D721Med (cell line): Measurements from ENCODE around the gene CLEC20A.

Experiments used
- DNase-seq: peaks from one replicate; pipeline ENCODE4 v3.0.0; 2011; ENCODE audit warnings: low spot score; ENCODE audit not compliant: insufficient read length
- FAIRE-seq: peaks from 2 replicates; lab custom pipeline; 2011; peaks lifted over from hg19 to GRCh38; lab: Jason Lieb, UNC
- TF ChIP-seq, protein P1 (sequence below): IDR thresholded peaks from 2 replicates; pipeline ENCODE4 v1.5.1; 2012; ENCODE audit warnings: mild to moderate bottlenecking, control low read depth; ENCODE audit not compliant: insufficient read depth; ENCODE audit errors: missing control alignments

The CLEC20A gene

DNA sequence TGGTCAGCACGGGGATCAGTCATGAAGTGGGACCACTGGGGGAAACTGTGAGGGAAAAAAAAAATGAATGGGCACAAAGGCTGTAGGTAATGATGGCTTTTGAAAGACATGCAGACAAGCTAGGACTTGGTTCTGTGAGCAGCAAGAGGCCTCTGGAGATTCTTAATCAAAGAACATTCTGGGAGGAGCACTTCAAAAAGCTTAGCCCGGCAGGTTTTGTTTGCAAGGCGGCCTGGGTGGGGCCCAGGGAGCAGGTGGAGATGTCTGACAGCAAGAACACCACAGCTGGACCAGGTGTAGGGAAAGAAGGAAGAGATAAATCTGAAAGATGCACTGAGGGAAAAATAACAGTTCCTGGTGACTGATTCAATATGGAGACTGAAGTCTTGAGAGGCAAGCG, 22.1 kb upstream of the CLEC20A start:
- FAIRE-seq (no peak), DNase-seq (no peak)
- TF ChIP-seq, protein P1, sequence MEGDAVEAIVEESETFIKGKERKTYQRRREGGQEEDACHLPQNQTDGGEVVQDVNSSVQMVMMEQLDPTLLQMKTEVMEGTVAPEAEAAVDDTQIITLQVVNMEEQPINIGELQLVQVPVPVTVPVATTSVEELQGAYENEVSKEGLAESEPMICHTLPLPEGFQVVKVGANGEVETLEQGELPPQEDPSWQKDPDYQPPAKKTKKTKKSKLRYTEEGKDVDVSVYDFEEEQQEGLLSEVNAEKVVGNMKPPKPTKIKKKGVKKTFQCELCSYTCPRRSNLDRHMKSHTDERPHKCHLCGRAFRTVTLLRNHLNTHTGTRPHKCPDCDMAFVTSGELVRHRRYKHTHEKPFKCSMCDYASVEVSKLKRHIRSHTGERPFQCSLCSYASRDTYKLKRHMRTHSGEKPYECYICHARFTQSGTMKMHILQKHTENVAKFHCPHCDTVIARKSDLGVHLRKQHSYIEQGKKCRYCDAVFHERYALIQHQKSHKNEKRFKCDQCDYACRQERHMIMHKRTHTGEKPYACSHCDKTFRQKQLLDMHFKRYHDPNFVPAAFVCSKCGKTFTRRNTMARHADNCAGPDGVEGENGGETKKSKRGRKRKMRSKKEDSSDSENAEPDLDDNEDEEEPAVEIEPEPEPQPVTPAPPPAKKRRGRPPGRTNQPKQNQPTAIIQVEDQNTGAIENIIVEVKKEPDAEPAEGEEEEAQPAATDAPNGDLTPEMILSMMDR = no peak

DNA sequence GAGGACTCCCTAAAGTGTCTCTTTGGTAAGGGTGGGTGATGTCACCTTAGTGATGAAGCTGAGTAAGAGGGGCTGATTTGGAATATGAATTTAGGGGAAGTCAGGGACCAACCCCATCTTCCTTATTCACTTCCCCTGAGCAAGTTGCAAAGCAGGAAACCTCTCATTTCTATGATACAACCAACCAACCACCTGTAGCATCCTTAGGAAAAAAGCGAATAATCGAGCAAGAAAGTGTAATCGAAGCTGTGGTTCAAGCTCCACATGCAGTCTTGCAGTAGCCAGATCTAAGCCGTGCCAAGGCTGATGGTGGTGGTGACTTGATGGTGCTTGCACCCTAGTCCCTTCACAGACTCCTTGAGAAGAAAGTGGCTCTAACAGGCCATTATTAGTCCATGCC, 19.3 kb upstream of the CLEC20A start:
- TF ChIP-seq, protein P1 = no peak
- FAIRE-seq (no peak), DNase-seq (no peak)

DNA sequence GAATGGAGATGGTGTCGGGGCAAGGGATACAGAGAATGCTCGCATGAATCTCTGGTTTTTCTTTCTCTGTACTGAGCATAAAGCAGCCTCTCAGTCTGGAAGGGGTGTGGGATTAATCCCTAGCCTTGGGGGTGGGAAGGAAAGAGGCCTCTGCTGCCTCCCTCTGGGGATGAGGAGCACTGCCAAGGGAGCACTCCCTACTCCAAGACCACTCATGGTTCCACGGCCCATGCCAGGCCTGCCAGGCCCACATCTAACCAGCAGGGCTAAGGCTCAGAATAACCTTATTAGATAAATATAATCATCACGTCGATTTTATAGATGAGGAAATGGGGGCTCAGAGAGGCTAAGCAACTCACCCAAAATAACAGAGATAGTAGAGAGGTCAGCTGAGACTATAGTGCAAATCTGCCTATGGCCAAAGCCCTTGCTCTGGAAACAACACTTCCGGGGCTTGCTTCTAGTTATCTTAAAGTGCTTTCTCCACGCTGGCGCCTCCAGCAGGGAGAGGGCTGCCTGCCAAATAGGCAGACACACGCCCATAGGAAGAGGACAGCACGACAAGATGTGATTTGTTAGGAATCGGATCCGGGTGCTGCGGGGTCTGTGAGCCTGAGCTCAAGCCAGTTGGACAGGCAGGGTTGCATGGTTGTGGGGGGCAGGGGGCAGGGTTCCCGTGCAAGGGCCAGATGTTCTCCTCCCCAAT, 16.7 kb upstream of the CLEC20A start:
- TF ChIP-seq, protein P1 = no peak
- no peak for FAIRE-seq
- DNase-seq = no peak

DNA sequence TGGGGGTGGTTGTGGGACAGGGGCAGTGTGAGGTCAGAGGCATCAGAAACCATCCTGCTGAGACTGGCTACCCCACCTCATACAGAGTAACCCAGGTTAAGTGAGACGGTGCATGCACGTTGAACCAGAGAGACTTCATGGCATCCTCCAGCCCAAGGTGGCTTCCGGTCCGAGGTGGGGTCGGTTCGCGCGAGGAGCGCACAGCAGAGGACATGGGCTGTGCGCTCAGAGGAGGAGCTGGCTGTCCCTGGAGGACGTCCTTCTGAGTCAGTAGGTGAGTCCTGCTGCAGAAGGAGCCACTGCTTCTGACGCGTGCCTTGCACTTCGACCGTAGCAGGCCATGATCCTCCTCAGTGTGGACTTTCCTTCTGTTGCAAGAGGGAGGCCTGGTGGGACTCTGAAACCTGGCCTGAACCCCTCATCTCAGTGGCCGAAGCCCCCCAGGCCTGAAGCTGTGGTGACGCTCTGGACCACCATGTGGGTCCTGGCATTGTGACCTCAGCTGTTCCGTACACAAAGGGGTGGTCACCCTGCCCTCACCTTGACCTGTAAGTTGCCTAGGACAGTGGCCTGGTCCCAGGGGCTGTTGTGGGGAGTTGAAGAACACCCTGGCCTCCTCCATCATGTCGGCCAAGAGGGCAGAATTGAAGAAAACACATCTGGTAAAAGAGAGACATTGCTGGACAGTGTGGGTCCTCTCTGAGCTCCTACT, 16.0 kb upstream of the CLEC20A start, which contains the start of gene TEX35:
Gene TEX35, plus strand, starts transcription at position 544 of the 712 bp plus-strand sequence. Its CDS starts 80 bp downstream, at position 624.
- TF ChIP-seq, protein P1 = no peak
- DNase-seq = no peak
- FAIRE-seq = no peak

DNA sequence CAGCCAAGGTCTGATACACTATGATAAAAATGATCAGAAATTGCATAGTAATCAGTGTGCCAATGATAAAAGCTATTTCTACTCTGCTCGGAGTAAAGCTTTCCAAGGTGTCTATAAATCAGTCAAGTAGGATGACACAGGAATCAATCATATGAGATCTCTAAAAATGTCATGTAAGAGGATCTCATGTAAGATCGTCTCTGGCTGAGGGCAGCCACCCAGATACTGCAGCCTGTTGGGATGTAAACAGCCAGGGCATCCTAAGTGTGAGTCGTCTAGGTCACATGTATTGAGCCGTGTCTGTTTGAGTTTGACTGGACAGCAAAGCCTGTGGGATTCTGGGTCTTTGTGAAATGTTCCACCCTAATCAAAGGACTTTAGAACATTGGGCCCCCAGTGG, 13.4 kb upstream of the CLEC20A start:
- TF ChIP-seq, protein P1 = no peak
- DNase-seq (no peak), FAIRE-seq (no peak)

DNA sequence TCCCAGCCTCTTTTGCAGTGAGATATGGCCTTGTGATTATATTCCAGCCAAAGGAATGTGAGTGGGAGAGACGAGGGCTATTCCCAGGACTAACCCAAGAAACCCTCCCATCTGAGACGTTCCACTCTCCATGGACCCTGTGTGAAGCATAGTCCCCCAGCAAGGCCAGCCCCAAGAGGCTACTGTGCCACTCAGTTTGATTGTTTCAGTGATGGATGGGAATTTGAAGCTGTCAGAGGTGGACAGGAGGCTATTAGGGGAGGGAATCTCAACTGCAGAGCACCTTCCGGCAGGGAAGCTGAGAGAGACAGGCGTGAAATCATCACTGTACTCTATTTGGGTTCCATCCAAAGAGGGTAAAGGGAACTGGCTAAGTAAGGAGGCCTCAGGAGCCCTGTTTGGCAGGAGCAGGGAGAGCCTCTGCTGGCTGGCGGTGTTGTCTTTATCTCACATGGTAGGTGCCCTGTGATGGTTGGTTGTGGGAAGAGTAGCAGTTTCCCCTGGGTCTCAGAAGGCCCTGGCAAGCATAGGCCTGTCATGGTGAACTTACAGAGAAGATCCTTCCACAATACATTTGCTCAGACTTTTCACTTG, 12.7 kb upstream of the CLEC20A start:
- TF ChIP-seq, protein P1 = no peak
- FAIRE-seq = no peak
- DNase-seq = no peak

DNA sequence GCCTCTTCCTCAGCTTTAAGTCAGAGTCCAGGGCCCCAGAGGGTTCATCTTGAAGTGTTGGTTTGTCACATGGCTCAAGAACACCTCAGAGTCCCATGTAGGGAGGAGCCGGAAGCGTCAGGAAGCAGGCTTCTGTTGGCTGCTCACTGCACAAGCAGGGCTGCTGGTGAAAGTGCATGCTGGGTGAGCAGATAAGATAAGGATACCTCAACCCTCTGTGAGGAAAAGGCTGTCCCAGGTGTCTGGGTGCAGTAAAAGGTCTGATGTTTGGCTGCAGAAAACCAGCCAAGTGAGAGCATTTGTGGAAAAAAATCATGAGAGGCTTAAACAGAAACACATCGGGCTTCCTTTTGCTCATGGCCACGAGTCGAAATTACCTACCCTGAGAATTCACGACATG, 9.9 kb upstream of the CLEC20A start:
- DNase-seq (no peak), FAIRE-seq (no peak)
- TF ChIP-seq, protein P1 = no peak
